Keratinocyte (primary cell): Measurements from ENCODE around the gene LMNA. TPM values are rescaled to one million over a fixed set of nuclear protein-coding genes. Genes with fewer than 3 reads are reported as not detected.

ENCODE experiments used
- DNase-seq: peaks from one replicate; pipeline ENCODE4 v3.0.0-alpha.2; 2011; ENCODE audit warnings: low read depth, missing footprints, low spot score
- FAIRE-seq: peaks from 2 replicates; lab custom pipeline; 2011; peaks lifted over from hg19 to GRCh38; lab: Jason Lieb, UNC
- H2AFZ ChIP-seq: 2 replicates; pipeline ENCODE4 v1.6.0; 2012; ENCODE audit warnings: low read length, control low read depth, inconsistent platforms; ENCODE audit not compliant: control insufficient read depth
- H3K27ac ChIP-seq: 2 replicates; pipeline ENCODE4 v1.5.1; 2011; ENCODE audit warnings: low read length; ENCODE audit not compliant: control insufficient read depth, insufficient read depth
- H3K27me3 ChIP-seq: 3 replicates; pipeline ENCODE4 v1.6.0; 2011; ENCODE audit warnings: low read length; ENCODE audit not compliant: control insufficient read depth, insufficient read depth; ENCODE audit errors: extremely low read depth
- H3K36me3 ChIP-seq, 2 experiments: 2 replicates in 1 of 2; 3 replicates in 1 of 2; pipeline ENCODE4 v1.5.1; 2011; ENCODE audit warnings: low read length in 2 of 2, mild to moderate bottlenecking in 1 of 2; ENCODE audit not compliant: control insufficient read depth in 2 of 2, insufficient read depth in 2 of 2; ENCODE audit errors: extremely low read depth in 1 of 2
- H3K4me1 ChIP-seq: 3 replicates; pipeline ENCODE4 v1.5.1; 2011; ENCODE audit warnings: low read length; ENCODE audit not compliant: control insufficient read depth, insufficient read depth; ENCODE audit errors: extremely low read depth
- H3K4me2 ChIP-seq: 3 replicates; pipeline ENCODE4 v1.6.0; 2011; ENCODE audit warnings: low read depth, low read length; ENCODE audit not compliant: control insufficient read depth, insufficient read depth; ENCODE audit errors: extremely low read depth
- H3K4me3 ChIP-seq, 3 experiments: fragments of 200-600 bp in 1 of 3; sonication (generic) in 1 of 3; 2 replicates in 2 of 3; 3 replicates in 1 of 3; pipeline ENCODE4 v1.5.1; 2011 to 2016; ENCODE audit warnings: low read length in 3 of 3, mild to moderate bottlenecking in 3 of 3, control low read depth in 2 of 3, inconsistent platforms in 1 of 3, low read depth in 1 of 3, mixed read lengths in 1 of 3, mixed run types in 1 of 3, moderate library complexity in 1 of 3; ENCODE audit not compliant: control insufficient read depth in 2 of 3, insufficient read depth in 2 of 3; ENCODE audit errors: extremely low read depth in 1 of 3
- H3K79me2 ChIP-seq: 2 replicates; pipeline ENCODE4 v1.6.0; 2012; ENCODE audit warnings: low read length; ENCODE audit not compliant: control insufficient read depth, insufficient read depth
- H3K9ac ChIP-seq: 3 replicates; pipeline ENCODE4 v1.6.0; 2011; ENCODE audit warnings: low read length; ENCODE audit not compliant: control insufficient read depth, insufficient read depth; ENCODE audit errors: extremely low read depth
- H3K9me1 ChIP-seq: 3 replicates; pipeline ENCODE4 v1.6.0; 2011; ENCODE audit warnings: low read length; ENCODE audit not compliant: control insufficient read depth, insufficient read depth; ENCODE audit errors: extremely low read depth
- H3K9me3 ChIP-seq: 2 replicates; pipeline ENCODE4 v1.5.1; 2012; ENCODE audit warnings: low read depth, low read length; ENCODE audit not compliant: control insufficient read depth
- H4K20me1 ChIP-seq: 3 replicates; pipeline ENCODE4 v1.6.0; 2011; ENCODE audit warnings: low read length; ENCODE audit not compliant: control insufficient read depth, insufficient read depth; ENCODE audit errors: extremely low read depth
- EZH2 ChIP-seq: IDR thresholded peaks from one replicate; pipeline ENCODE4 v1.6.1; 2012; ENCODE audit warnings: inconsistent platforms, mild to moderate bottlenecking, low read length, moderate library complexity
- dilution Hi-C: fragments of 300-500 bp; cut with MboI; formaldehyde crosslinking; loops from one replicate; pipeline ENCODE4 v1.7.0; 2020; ENCODE audit warnings: low sequenced_read_pairs; ENCODE audit not compliant: extremely low pct_ligation_motif_present
- polyA minus RNA-seq, 3 experiments: library from RNA; depleted of rRNA, polyadenylated mRNA; stranded (reverse); fragments of >200 nt; gene quantifications; 1 replicate in 1 of 3; 2 replicates in 1 of 3; 3 replicates in 1 of 3; pipeline ENCODE4 v1.2.3, GENCODE V29; 2011
- polyA plus RNA-seq, 5 experiments: library from polyadenylated mRNA; depleted of rRNA in 3 of 5; stranded (reverse) in 3 of 5; stranded (forward) in 1 of 5; unstranded in 1 of 5; fragments of >200 nt; gene quantifications; 1 replicate in 1 of 5; 2 replicates in 3 of 5; 3 replicates in 1 of 5; pipeline versions ENCODE4 v1.2.1 to v1.2.3, GENCODE V29; 2011 to 2012; ENCODE audit warnings: missing spikeins in 2 of 5, low read depth in 1 of 5, low replicate concordance in 1 of 5
- TF ChIP-seq, protein P1 (sequence below), 3 experiments: IDR thresholded peaks in 1 of 3; conservative IDR thresholded peaks in 1 of 3; optimal IDR thresholded peaks in 1 of 3; 2 replicates in 2 of 3; 3 replicates in 1 of 3; pipeline versions ENCODE3 to v1.5.1; 2011; ENCODE audit warnings: low read length in 3 of 3, mild to moderate bottlenecking in 3 of 3, moderate library complexity in 2 of 3, control low read depth in 1 of 3, inconsistent platforms in 1 of 3; ENCODE audit not compliant: insufficient read depth in 2 of 3; ENCODE audit errors: extremely low read depth in 1 of 3

The LMNA gene
- polyA plus RNA-seq (368 to 551 TPM (median 444 TPM) in 3 replicates), polyA minus RNA-seq (328 to 615 TPM (median 504 TPM) in 3 replicates)
- 222 TPM for polyA plus RNA-seq (2011; ENCODE audit: low read depth)
- 159 and 403 TPM in 2 replicates for polyA plus RNA-seq (2011; cell fraction: cytosol; rRNA removed)
- polyA plus RNA-seq (2011; cell fraction: nucleus; rRNA removed) = 626 and 729 TPM in 2 replicates
- 224 and 699 TPM in 2 replicates for polyA plus RNA-seq (2012; ENCODE audit: low replicate concordance)
- polyA minus RNA-seq (2011; cell fraction: cytosol; rRNA and poly(A)+ RNA removed) = 757 TPM
- 433 and 457 TPM in 2 replicates for polyA minus RNA-seq (2011; cell fraction: nucleus; rRNA and poly(A)+ RNA removed)

DNA sequence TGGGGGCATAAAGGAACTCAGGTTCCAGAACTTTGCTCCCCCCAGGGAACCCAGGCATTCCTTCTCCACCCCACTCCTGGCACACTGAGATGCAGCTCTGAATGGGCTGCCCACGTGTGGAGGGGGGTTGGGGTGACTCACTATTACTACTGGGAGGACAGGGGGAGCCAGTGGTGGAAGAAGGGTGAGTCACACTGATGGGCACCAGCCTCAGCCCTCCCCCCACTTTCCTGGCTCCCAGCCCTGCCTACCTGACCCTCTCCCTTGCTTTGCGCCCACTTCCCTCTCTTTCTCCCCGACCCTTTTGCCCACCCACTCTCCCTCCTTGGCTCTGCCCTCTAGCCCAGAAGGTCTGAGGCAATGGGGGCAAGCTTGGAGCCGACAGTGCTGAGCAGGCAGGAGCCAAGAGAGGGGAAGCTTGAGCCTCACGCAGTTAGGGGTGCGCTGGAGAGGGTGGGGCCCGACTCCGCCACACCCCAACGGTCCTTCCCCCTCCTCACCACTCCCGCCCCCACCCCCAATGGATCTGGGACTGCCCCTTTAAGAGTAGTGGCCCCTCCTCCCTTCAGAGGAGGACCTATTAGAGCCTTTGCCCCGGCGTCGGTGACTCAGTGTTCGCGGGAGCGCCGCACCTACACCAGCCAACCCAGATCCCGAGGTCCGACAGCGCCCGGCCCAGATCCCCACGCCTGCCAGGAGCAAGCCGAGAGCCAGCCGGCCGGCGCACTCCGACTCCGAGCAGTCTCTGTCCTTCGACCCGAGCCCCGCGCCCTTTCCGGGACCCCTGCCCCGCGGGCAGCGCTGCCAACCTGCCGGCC, at the start of gene LMNA:
Gene LMNA (plus strand): TSS at position 611 of the 818 bp plus-strand sequence. CDS start 208 bp downstream, outside the sequence.
- peaks cover 20% of the 10 kb centered on the region for H4K20me1 ChIP-seq
- peak within 1 kb of the TSS; percentile 96 for H3K27ac ChIP-seq
- FAIRE-seq (peak; percentile 67), DNase-seq (peak; percentile 96)
- dilution Hi-C loops = no loop called here
- H3K4me1 ChIP-seq = peaks cover 32% of the 10 kb centered on the region
- no peaks in the 10 kb centered on the region for H3K9me1 ChIP-seq
- TF ChIP-seq EZH2 = no peak
- TF ChIP-seq, protein P1, sequence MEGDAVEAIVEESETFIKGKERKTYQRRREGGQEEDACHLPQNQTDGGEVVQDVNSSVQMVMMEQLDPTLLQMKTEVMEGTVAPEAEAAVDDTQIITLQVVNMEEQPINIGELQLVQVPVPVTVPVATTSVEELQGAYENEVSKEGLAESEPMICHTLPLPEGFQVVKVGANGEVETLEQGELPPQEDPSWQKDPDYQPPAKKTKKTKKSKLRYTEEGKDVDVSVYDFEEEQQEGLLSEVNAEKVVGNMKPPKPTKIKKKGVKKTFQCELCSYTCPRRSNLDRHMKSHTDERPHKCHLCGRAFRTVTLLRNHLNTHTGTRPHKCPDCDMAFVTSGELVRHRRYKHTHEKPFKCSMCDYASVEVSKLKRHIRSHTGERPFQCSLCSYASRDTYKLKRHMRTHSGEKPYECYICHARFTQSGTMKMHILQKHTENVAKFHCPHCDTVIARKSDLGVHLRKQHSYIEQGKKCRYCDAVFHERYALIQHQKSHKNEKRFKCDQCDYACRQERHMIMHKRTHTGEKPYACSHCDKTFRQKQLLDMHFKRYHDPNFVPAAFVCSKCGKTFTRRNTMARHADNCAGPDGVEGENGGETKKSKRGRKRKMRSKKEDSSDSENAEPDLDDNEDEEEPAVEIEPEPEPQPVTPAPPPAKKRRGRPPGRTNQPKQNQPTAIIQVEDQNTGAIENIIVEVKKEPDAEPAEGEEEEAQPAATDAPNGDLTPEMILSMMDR (optimal IDR thresholded peaks at IDR 0.05 in 1 of 3, IDR thresholded peaks at IDR 0.05 in 1 of 3, conservative IDR thresholded peaks at IDR 0.05 in 1 of 3; ENCODE audit: extremely low read depth in 1 of 3, insufficient read depth in 2 of 3, low read length in 3 of 3) = no peak
- peak within 1 kb of the TSS; percentile 82 for H3K4me2 ChIP-seq
- H3K9me3 ChIP-seq = no peaks in the 10 kb centered on the region
- H3K9ac ChIP-seq = peak within 1 kb of the TSS; percentile 100
- H3K27me3 ChIP-seq = no peaks in the 10 kb centered on the region
- peak within 1 kb of the TSS; percentile 77 to 99 (median 84) for H3K4me3 ChIP-seq
- peaks cover 2 to 4% of the 10 kb centered on the region in 2 experiments for H3K36me3 ChIP-seq
- H3K79me2 ChIP-seq = peaks cover 46% of the 10 kb centered on the region
- peak within 1 kb of the TSS; percentile 61 for H2AFZ ChIP-seq

DNA sequence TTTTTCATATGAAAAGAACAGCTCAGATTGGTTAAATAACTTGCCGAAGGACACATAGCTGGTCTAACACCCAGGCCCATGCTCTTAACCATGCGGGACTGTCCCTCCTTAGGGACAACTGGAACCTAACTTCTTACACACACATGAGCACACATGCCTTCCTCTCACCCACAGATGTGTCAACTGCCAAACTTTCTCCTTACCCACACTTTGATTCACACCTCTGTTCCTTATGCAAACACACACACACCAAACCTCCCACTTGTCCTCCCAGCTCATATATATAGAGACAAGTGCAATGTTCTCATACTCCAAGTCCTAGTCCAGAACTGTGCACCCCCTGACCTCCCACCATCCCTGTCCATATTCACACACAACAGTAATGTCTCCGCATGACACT, 49.3 kb upstream of the LMNA start:
- H2AFZ ChIP-seq = no peak overlapping the region
- DNase-seq (no peak), FAIRE-seq (no peak)
- no peaks in the 10 kb centered on the region for H4K20me1 ChIP-seq
- H3K27me3 ChIP-seq = no peaks in the 10 kb centered on the region
- peaks cover 2% of the 10 kb centered on the region for H3K9me1 ChIP-seq
- peaks cover 16 to 24% of the 10 kb centered on the region in 2 experiments for H3K36me3 ChIP-seq
- peaks cover 13% of the 10 kb centered on the region for H3K4me1 ChIP-seq
- peaks cover 22% of the 10 kb centered on the region for H3K79me2 ChIP-seq
- no peak overlapping the region for H3K4me3 ChIP-seq
- no peak overlapping the region for H3K4me2 ChIP-seq
- H3K9ac ChIP-seq = no peak overlapping the region
- H3K9me3 ChIP-seq = no peaks in the 10 kb centered on the region
- no peak overlapping the region for H3K27ac ChIP-seq
- no peak for TF ChIP-seq EZH2
- TF ChIP-seq, protein P1 (optimal IDR thresholded peaks at IDR 0.05 in 1 of 3, IDR thresholded peaks at IDR 0.05 in 1 of 3, conservative IDR thresholded peaks at IDR 0.05 in 1 of 3; ENCODE audit: extremely low read depth in 1 of 3, insufficient read depth in 2 of 3, low read length in 3 of 3) = no peak
- dilution Hi-C loops = no loop called here
